GM18907 (cell line): Measurements from ENCODE around the gene VPS13D.

Experiments
- ATAC-seq: cut with Tn5 transposase; IDR thresholded peaks from one replicate; pipeline ENCODE4 v1.9.1; 2021; ENCODE audit warnings: mild to moderate bottlenecking, moderate library complexity; ENCODE audit not compliant: unreplicated experiment

Gene VPS13D

GRCh38 chr1:12229835-12230548 is at the start of gene VPS13D:
TSS of gene VPS13D (plus strand) at chr1:12230030. CDS start at chr1:12234267, 4,237 bp downstream.
- ATAC-seq, result peak; percentile 68

GRCh38 chr1:12180315-12180714 is 49.5 kb upstream of the VPS13D start:
- no peak for ATAC-seq

GRCh38 chr1:12180903-12181302 is 48.9 kb upstream of the VPS13D start:
- no peak for ATAC-seq

- no peak for ATAC-seq
Observed at GRCh38 chr1:12181568-12181967, 48.3 kb upstream of the VPS13D start.

GRCh38 chr1:12182410-12182984 is 47.3 kb upstream of the VPS13D start:
- ATAC-seq, result no peak

GRCh38 chr1:12183095-12183794 is 46.6 kb upstream of the VPS13D start:
- no peak for ATAC-seq

GRCh38 chr1:12184008-12184681 is 45.7 kb upstream of the VPS13D start:
- ATAC-seq, result no peak

GRCh38 chr1:12185036-12185917 is 44.6 kb upstream of the VPS13D start:
- no peak for ATAC-seq

- ATAC-seq, result no peak
Observed at GRCh38 chr1:12185918-12186678, 43.7 kb upstream of the VPS13D start.

- ATAC-seq, result no peak
Observed at GRCh38 chr1:12186679-12186985, 43.2 kb upstream of the VPS13D start.

- no peak for ATAC-seq
Observed at GRCh38 chr1:12188115-12188514, 41.7 kb upstream of the VPS13D start.

- ATAC-seq, result no peak
Observed at GRCh38 chr1:12188657-12189327, 41.0 kb upstream of the VPS13D start.

- ATAC-seq, result no peak
Observed at GRCh38 chr1:12189328-12189682, 40.5 kb upstream of the VPS13D start.

GRCh38 chr1:12191242-12192032 is 38.4 kb upstream of the VPS13D start:
- ATAC-seq, result no peak

- no peak for ATAC-seq
Observed at GRCh38 chr1:12194666-12195216, 35.1 kb upstream of the VPS13D start.

GRCh38 chr1:12195416-12195815 is 34.4 kb upstream of the VPS13D start:
- no peak for ATAC-seq

GRCh38 chr1:12196641-12197482 is 33.0 kb upstream of the VPS13D start:
- no peak for ATAC-seq

- no peak for ATAC-seq
Observed at GRCh38 chr1:12197483-12197880, 32.3 kb upstream of the VPS13D start.
